Measurements from ENCODE around the gene NR2F1-AS1. TPM values are rescaled to one million over a fixed set of nuclear protein-coding genes. Genes with fewer than 3 reads are reported as not detected.
"Not testable (repeated sequence)": the region's sequence is repeated elsewhere in the genome, so short reads cannot be mapped to it uniquely, and the experiment has no call there.

NR2F1-AS1 gene
- total RNA-seq, 1 experiment from 2014 or later, result 10.5 TPM

DNA sequence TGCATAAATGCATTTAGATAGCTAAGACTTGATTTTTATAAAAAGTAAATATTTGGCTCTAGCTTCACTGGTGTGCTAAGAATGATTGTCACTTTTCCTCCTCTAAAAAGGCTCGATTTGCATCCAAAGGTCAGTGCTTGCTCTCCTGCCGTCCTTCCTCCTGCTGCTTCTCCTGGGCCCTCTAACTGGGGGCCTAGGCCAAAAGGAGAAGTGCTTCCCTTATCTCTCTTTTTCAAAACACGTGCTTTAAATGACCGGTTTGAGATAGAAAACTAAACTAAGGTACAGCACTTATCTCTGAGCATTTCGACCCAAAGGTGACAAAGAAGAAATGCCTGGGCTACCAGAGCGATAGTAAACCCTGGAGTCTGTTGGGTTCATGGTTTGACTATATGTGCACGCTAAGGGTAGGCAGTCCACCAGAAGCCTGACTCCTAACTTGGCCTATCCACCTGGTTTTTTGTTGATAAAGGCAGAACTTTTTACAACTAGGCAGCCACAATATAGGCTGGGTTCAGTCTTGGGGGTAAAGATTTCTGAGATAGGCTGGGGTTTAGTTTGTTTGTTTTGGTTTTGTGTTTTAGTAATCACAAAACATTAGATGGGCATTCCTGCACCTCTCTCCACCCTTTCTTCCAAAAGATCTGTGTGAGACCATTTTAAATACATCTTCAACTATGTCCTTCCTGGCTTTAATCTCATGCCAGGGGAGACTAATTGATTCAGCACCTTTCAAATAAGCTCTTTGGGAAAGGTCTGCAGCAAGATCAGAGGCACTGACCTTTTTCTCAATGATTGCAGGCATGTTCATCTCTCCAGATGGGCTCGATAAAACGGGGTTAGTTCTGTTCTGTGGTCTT lies 3.8 kb downstream of the NR2F1-AS1 start:
- DNase-seq (ENCODE audit: low read depth), result no peak

DNA sequence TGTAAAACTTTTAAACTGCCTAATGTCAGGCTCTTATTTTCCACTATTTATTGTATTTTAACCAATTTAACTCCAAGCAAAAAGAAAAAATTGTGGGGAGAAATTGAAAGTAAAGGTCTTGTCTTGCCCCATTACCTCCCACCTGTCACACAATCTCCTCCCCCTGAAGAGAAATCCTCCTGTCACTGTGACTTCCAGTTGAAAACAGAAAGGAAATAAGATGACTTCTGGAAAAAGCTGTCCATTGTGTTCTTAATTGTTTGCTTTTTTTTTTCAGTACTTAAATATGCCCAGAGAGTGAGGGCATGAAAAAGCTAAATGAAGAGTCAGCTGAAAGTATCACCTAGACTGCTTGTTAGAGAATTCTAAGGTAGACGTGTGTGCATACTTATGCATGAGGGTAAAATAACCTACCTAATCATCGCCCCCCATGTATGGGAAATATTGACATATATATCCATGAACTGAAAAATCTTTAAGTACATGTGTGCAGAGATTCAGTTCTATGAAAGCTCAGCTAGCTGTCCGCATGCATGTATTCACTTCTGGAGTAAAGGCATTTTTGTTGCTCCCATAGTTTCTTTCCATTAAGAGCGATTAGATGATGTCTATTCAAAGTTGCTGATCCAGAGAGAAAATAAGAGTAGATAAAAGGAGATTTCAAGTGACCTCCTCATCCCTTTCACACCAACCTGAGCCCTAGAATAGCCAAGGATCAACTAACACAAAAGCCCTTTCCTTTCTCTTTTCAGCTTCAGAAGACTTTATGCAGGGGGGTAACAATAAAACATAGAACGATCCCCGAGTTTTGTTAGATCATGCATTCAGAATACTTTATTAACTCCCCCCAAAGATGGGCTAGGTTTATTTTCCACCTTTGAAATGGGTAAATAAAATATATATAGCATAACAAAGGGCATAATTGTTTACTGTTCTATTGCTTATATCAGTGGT lies 5.3 kb downstream of the NR2F1-AS1 start:
- DNase-seq (ENCODE audit: low read depth), result no peak

DNA sequence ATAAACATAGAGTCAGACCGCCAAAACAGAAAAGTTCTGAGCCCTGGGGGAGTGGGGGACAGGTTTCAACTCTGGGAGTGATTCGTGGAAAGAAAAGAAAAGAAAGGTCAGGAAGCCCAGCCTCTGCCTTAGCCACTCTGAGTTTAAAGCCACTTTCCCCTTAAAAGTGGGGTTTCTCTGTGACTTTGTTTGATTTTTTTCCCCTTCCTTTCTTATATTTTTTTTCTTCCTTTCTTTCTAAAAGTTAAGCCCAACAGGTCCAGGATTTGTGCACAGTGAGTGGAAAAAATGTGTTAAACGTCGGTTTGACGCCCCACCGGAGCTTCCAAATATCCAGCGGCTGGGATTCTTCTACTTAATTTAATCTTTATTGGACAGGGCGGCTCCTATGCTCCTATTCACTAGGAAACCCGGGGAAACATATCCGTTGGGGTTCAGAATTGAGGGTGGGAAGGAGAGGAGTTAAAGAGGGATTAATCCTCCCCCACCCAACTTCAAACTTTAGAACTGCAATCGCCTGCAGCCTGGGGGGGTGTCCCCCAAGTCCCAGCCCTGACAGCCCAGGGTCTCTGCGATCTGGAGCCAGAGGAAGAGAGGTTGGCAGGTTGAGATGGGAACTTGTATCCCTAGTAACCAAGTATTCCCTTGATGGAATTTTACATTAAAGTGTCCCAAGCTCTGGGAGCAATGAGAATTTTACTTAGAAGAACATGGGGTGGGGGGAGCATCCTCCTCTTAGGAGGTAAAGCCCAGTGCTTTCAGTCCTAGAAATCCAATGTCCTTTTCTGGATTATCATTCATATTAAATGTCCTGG lies 6.3 kb downstream of the NR2F1-AS1 start:
- DNase-seq (ENCODE audit: low read depth), result no peak

DNA sequence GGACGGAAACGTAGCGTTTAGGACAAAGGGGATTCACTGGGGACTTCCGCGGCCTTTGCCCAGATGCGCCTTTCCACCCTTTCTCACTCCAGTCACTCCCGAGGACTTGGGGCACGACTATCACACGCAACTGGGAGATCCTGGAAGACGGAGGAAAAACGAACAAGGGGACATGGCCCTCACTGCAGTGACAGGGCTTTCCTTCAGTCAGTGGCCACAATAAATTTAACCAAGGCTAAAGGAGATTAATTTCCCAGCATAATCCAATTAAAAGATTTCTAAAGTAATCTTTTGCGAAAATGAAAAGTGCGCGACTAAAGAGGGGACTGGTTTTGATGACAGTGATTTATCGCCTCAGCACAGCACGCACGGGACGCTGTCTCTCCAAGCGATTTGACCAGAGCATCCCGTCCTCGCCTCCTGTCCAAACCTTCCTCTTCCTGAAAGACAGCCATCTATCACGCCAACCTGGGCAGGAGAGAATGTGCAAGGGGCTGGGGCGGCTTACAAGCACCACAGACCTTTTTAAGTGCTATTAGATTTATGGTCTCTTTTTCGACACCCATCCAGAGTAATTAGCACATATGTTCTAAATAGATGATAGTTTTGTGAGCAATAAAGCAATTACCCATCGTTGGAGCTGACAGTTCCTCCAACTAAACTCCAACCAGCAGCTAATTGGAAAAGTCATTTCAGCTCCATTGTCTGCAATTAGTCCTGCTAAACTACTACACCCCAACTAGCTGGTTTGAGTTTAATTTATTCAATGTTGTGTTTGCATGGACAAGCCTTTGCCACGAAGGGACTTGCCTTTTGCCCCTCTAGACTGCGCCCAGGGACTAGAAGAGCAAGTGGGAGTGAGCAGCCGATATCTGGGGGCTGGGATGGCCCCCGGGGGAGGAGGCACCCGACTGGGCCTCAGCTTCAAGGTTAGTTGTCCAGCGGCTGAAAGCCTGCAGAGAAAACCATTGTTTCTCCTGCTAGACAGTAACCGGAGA lies 7.4 kb downstream of the NR2F1-AS1 start:
- no peak for DNase-seq (ENCODE audit: low read depth)

DNA sequence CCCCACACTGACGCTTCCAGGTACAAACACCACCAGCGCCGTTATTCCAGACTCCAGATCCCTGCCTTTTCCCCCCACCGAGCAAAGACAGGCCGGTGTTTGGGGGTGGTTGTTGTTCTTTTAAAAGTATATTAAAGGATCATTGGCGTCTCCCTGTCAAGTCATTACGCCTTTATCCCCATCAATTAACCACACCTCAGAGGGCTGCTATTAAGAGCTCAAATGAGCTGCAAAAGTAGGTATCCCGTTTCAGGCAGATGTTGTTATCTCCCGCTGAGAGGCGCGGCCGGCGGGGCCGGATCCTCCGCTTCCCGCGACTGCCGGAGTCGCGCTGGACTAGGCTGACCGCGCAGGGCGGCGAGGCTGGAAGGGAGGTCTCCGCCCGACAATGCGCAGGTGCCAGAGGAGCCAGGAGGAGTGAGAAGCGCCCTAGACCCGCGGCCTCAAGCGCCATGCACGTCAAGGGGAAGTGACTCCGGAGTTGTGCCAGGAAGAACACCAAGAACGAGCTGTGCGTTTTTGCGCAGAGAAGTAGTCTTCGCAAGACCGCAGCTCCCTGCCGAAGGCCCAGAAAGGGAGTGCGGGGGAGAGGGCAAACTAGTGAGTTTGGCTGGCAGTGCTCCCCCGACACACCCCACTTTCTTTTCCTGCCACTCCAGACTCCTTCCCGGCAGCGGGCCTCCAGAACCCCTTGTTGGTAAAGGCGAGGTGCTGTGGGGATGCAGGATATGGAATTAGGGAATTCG lies 8.2 kb downstream of the NR2F1-AS1 start:
- no peak for DNase-seq (ENCODE audit: low read depth)

DNA sequence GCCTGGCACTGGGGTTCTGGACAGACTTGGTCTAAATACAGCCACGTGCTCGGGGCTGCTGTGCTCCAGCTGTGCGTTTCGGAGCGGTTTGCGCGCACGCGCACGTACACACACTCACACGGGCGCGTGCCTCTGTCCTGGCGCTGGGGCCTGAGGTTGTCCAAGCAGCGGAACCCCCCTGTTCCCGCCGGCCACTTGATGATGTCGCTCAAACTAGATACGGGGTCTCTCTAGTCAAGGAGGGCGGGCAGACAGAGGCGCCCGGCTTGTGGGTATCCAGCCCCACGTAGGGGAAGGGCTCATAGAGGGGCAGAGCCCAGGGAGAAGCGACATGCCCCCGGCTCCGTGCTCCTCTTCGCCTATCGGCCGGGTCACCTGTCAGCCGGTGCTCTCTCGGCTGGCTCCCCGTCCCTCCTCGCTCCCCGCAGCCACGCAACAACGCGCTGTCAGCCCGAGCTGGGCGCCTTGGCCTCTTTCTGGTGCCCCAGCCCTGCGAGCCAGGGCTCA lies 8.9 kb downstream of the NR2F1-AS1 start:
- no peak for DNase-seq (ENCODE audit: low read depth)

DNA sequence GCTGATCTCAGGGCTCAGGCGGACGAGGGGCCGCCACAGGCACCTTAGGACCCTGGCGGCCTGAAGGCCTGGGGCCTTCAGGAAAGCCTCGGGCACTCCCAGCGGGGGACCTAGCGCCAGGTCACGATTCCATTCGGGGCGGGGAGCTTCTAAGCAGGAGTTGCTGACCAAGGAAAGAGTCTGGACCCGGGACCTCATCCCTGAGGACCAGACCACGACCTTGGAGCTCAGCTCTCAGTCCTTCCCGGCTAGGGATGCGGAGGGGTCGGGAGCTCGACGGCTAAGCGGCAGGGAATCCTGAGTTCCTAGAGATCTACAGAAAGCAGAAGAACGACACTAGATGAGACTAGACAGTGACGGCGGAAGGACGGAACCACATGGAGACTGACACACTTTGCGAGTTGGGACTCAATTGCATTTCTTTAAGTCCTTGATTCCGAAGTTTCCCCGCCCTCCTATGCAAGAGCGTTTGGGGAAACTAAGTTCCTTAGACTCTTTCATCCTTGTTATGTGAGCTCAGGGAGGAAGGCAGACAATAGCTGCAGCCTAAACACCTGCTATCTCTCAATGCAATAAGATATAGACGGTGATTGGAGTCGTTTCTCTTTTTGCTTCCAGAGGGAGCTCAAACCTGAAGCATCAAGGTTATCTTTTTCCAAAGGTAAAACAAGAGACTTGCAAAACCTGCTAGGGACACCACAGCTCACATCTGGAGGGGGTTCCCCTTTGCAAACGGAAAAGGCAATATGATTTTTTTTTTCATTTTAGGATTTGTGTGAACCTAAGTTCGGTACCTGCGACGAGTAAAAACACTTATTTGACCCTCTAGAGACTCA lies 9.7 kb downstream of the NR2F1-AS1 start:
- DNase-seq (ENCODE audit: low read depth), result no peak

DNA sequence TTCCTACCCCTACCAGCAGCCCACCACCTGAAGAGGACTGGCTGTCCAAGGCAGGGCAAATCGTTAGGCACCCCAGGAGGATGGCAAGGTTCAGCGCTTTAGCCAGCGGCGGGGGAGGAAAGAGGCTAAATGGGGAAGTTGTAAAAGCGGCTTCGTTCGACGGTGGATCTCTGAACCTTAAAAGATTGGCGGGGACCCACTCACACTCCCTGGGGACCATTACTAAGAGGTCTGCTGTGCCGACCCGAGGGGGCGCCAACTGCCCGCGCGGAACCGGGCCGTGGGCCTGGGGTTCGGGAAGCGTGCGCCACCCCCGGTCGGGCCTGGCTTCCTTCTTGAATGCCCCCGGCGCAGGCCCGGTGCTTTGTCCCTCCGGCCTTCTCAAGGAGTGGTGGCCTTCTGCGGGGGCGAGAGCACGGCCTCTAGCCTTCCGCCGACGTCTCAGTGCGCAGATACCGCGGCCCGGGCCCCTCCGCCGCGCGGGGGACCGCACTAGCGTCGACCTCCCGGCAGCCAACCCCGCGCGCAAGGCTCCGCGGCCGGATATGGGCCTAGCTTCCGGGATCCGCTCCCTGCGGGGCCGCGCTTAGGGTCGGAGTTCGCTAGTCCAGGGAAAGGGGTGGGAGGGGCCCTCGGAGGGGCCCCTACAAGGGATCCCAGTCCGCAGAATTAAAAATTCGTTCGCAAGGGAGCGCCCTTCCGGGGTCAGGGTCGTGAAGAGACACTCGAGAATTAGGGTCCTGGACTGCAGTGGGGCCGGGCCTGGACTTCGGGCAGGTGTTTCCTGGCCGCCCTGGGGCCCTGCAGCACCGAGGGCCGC lies 10.5 kb downstream of the NR2F1-AS1 start:
- DNase-seq (ENCODE audit: low read depth), result no peak

DNA sequence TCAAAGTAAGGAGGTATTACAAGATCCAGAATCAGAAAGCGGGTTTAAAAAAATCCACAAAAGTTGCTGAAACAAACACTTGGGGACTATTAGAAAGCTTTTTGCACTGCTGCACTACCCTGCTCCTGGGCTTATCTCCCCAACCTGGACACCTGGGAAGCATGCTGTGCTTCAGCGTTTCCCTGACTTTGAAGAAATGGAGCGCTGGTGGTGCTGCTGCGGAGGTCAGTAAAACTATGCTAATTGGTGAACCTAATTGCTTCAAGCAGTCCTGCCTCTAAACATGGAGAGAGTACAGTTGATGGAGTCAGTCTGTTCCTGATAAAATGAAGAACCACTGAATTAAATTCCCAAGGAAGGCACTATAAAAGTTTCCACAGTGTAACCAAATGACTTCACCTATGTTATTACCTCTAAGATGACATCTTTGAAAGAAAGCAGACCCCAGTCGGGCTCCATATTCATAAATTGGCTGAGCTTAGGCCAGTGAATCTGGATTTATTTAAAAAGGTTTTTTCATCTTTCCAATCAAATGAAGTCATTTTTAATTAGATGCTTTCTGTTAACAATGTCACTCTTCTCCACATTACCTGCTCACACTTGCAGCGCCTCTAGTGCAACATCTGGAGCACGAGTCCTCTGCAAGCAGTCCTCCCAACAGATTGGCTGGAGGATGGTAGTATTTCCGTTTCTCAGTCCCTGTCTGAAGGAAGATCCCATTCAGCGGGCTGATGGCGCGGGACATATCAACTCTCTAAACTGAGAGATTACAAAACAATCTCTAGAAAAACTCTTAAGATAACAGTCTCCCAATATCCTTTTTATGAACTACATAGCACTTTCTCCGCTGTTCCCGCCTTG lies 11.5 kb downstream of the NR2F1-AS1 start:
- DNase-seq (ENCODE audit: low read depth), result no peak

DNA sequence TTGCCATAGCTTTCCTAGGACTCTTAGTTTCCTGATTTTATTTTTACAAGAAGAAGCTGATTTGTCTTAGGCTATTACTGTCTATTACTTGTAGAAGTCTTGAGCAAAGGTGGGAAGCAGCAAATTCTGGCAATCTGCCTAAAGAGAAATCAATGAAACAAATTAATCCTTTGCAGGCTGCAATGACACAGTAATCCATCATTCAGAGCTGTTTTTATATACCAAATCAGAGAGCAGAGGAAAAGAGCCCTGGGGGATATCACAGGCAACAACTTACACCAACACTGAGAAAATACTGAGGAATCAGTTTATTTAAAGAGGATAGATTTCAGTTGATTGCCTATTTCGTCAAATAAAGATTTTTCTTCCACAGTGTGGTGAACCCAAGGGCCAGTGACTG lies 13.6 kb downstream of the NR2F1-AS1 start:
- DNase-seq (ENCODE audit: low read depth), result no peak

DNA sequence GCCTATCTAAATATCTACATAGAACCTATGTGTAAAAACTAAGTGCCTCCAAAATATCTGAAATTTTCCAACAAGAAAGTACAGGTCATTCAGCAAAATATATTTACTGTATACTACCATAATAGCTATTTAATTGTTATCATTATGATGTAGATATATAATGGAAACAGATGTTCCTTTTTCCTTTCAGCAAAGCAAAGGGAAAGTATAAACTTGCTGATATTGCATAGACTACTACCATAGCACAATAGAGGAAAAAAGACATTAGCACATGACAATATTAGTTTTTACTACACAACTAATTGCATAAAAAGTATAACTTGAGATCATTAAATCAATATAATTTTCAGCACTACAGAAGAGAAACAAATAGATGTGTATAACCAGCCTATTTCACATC lies 14.9 kb downstream of the NR2F1-AS1 start:
- DNase-seq (ENCODE audit: low read depth), result no peak

DNA sequence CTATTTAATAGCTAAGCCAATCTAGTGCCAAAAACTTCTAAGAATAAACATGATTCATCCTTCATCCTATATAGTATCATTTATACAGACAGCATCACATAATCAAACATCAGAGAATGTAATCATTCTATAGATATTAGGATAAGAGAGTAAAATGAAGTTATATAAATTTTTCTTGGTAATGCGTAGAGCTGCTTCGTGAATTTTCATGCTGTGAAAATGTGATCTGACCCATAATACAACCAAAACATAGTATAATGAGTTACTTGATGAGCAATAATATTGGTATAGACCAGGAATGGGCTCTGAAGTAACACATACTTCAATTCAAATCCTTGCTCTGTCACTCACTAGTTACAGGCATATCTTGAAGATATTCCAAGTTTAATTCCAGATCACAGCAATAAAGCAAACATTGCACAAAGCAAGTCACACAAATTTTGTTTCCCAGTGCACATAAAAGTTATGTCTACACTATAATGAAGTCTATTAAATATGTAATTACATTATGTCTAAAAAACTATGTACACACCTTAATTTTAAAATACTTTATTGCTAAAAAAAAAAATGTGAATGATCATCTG lies 23.9 kb downstream of the NR2F1-AS1 start:
- no peak for DNase-seq (ENCODE audit: low read depth)

DNA sequence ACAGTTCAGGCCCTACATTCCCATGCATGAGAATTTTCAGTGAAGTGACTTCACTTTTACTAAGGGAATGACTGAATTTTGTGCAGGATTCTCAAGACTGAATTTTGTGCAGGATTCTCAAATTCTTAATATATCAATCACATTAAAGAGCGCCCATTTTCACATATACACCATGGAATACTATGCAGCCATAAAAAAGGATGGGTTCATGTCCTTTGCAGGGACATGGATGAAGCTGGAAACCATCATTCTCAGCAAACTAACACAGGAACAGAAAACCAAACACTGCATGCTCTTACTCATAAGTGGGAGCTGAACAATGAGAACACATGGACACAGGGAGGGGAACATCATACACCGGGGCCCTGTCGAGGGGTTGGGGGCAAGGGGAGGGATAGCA lies 31.4 kb downstream of the NR2F1-AS1 start:
- not testable (repeated sequence) for DNase-seq (ENCODE audit: low read depth)

DNA sequence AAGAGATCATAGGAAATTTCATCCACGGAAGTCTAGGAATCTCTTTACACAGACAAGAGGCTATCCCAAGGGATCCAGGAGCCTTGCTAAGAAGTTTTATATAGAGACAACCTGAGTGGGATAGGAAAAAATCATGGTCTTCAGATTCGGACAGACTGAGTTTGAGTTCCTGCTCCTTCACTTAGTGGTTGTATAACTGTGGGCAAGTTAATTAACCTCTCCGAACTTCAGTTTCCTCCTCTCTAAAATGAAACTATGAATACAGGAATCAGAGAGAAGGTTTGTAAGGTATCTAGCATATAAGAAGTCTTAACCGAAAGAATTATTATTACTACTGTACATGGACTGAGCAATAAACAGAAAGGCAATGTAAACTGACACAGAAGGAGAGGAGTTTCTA lies 35.1 kb downstream of the NR2F1-AS1 start:
- DNase-seq (ENCODE audit: low read depth), result no peak

DNA sequence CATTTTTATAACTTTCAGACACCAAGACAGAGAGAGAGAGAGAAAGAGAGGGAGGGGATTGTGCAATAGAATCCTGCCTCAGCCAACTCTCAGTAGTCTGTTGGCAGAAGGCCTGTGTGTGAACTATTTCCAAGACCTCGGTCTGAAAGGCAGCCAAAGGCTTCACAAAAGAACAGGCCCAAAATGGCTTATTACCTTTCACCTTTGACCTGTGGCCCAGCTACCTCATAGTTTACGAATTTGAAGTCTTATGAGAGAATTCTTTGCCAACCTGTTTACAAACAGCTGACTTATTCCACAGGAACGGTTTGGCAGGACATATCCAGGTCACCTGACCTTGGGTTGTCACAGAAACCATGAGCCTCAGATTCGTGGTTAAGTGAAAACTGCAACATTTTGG lies 48.6 kb downstream of the NR2F1-AS1 start:
- DNase-seq (ENCODE audit: low read depth), result peak; percentile 5

DNA sequence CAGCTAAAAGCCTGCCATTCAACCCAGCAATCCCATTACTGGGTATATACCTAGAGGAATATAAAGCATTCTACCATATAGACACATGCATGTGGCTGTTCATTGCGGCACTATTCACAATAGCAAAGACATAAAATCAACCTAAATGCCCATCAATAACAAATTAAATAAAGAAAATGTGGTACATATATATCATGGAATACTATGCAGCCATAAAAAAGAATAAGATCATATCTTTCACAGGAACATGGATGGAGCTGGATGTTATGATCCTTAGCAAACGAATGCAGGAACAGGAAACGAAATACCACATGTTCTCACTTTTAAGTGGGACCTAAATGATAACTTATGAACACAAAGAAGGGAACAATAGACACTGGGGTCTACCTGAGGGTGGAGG lies 59.2 kb downstream of the NR2F1-AS1 start:
- DNase-seq (ENCODE audit: low read depth), result not testable (repeated sequence)

All from Daoy (cell line).